ENCODE measurements around the gene RNF224.

RNF224 gene

GRCh38 chr9:137192859-137193258 lies 34.4 kb upstream of the RNF224 start:
- ATAC-seq, result no peak

GRCh38 chr9:137193771-137194170 lies 33.5 kb upstream of the RNF224 start:
- no peak for ATAC-seq

DNA sequence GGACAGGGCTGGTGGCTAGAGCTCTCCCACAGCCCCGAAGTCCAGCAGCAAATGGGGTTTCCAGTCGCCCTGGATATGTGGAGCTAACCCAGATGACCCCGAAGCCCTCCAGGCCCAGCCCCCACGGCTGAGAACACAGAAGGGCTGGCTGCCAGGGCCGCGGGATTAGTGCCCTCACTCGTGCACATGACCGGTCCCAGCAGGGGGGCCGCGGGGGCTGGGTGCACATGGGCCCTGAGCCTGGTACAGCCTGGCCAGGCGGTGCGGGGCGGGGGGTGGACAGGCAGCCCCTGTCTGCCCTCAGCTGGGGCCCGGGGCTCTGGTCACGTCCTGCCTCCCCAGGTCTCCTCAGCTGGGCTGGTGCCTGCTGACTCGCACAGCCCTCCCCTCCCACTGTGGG lies 32.9 kb upstream of the RNF224 start:
- no peak for ATAC-seq

DNA sequence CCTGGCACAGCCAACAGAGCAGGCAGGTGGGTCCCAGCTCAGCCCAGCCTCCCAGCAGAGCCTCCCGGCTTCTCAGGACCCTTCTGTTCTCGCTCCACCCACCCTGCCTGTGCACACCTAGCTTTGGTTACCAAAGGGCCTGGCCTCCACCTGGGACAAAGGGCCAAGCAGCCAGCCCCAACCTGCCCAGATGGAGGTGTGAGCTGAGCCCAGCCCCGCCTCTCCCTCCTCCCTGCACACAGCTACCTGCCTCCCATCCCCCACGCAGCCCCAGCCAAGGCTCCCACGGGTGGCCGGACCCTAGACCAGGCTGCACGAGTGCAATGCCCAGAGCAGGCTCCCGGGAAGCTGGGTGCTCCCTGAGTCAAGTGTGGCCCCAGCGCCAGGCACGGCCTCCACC lies 32.4 kb upstream of the RNF224 start:
- ATAC-seq, result no peak

DNA sequence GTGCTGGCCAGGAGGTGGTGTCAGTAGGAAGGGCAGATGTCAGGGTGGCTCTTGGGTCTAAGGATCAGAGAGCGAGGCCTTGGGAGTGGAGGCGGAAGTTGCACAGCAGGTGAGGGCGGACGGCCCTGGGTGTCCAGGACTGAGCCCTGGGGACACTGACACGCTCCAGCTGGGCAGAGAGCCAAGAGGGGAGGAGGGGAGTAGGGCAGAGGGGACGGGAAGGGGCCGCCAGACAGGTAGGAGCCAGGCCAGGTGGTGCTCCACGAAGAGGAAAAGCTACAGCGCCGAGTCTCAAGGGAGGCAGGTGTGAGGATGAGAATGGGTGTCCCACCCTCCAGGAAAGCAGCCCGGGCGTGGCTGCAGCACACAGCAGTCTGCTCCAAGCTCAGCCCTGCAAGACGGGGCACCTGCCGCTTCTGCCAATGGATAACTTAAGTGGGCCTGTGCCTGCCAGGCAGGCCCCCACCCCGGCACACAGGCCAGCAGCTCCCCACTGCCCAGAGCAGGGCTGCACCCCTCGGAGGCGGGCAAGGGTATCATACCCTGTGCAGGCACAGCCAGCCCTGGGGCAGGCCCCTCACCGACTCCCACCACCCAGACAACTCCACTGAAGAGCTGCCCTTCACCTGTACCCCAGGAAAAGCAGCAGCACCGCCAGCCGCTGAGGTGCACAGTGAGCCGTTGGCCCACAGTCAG lies 31.6 kb upstream of the RNF224 start:
- ATAC-seq, result no peak

- no peak for ATAC-seq
Measured at GRCh38 chr9:137198051-137198901, 29.0 kb upstream of the RNF224 start.

DNA sequence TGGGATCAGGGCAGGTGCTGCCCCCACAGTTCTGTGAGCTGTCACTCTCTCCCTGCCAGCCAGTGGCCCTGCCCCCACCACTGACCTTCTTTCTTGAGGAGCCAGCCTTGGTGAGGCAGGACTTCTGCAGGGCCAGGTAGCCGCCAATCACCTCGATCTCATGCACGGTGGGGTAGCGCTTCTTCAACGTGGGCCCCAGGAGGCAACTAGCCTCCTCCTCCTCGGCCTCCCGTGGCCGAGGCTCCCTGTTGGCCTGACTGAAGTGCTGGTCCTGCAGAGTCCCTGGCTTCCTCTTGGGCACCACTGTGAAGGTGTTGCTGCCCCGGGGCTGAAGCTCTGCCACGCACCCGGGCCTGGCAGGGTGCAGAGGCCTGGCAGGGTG lies 28.4 kb upstream of the RNF224 start:
- no peak for ATAC-seq

- no peak for ATAC-seq
Measured at GRCh38 chr9:137199411-137200121, 27.7 kb upstream of the RNF224 start.

DNA sequence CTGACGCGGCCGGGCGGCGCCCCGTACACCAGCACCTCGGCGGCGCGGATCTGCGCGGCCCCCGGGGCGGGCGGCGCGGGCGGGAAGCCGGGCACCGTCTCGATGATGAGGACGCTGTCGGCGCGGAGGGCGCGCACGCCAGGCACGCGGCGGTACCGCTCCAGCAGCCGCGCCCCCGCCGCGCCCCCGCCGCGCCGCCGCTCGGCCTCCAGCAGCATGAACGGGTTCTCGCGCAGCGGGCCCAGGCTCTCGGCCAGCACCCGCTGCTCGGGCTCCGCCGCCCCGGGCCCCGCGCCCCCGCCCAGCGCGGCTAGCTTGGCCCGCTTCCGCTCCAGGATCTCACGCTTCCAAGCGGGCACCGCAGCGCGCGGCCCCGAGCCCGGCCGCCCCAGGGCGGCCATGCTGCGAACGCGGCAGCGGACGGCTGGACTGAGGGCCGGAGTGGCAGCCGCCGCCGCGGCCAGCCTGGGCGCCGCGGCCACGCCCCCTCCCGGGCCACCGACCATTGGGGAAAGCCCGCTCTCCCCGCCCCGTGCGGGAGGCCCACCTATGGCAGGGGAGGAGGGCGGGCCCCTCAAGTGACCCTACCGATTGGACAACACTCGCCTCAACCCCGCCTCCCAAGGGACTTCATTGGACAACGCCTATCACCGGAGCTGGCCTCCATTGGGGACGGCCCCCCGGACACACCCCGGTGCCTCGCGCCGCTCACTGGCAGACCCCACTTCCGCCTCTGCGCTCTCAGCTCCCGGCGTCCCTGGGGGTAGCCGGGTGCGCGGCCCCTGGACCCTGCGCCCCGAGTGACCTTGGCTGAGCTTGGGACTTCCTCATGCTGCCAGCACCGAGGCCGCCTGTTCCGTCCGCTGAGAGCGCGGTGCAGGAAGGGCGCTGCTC lies 26.7 kb upstream of the RNF224 start, which contains the start of gene TPRN:
Gene TPRN, minus strand, starts transcription at position 431 of the 894 bp plus-strand sequence. Its CDS starts 30 bp downstream, at position 401.
- ATAC-seq, result peak; percentile 96 to 98

DNA sequence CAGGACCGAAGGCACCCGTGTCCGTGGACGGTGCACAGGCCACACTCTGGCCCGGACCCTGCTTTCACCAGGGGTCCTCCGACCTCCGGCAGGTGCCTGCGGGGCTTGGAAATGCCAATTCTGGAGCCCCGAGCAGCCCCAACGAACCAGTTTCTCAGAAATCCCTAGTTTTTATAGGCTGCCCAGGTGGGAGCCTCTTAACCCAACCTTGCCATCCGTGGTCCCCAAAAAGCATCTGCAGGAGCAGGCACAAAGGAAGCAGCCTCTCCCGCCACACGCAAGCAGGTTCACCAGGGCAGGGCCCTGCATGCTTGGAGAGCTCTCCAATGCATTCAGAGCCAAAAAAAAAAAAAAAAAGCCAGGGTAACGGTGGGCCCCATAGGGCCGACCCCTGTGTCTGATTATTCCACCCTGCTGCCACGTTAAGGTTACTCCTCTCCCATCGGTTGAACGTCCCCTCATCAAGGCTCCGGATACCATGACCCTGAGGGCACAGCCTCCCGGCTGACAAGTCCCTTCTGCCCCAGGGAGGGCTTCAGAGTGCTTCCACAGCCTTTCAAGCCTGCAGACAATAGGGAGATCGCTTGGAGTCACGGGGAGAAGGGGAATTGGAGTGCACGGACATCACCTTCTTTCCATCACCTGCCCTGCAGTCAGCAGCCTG lies 26.0 kb upstream of the RNF224 start:
- no peak for ATAC-seq

DNA sequence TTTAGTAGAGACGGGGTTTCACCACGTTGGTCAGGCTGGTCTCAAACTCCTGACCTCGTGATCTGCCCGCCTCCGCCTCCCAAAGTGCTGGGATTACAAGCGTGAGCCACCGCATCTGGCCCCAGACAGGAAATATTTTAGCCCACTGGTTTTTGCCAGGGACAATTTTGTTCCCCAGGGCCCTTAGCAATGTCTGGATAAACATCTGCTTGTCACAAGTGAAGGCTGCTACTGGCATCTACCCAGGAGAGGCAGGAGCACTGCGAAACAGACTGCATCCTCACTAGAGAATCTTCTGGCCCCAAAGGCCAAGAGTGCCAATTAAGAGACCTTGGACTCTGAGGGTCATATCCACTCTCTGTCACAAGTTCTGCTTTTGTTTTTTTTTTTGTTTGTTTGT lies 24.3 kb upstream of the RNF224 start:
- ATAC-seq, result no peak

DNA sequence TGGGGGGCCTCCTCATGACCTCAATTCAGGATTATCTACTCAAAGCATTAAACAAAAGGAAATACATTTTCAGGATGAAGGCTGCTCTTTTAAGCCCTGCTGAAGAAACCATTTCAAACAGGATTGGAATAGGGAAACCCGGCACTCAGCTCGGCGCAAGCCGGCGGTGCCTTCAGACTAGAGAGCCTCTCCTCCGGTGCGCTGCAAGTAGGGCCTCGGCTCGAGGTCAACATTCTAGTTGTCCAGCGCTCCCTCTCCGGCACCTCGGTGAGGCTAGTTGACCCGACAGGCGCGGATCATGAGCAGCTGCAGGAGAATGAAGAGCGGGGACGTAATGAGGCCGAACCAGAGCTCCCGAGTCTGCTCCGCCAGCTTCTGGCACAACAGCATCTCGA lies 22.6 kb upstream of the RNF224 start:
- no peak for ATAC-seq

GRCh38 chr9:137205126-137206069 lies 21.9 kb upstream of the RNF224 start, which contains the start of the genes NDOR1 and TMEM203:
TSS of gene NDOR1 (plus strand) at chr9:137205700. CDS start at chr9:137205778, 78 bp downstream.
TSS of gene TMEM203 (minus strand) at chr9:137205648. CDS start at chr9:137205414, 234 bp downstream.
- peak; percentile 45 to 61 for ATAC-seq

DNA sequence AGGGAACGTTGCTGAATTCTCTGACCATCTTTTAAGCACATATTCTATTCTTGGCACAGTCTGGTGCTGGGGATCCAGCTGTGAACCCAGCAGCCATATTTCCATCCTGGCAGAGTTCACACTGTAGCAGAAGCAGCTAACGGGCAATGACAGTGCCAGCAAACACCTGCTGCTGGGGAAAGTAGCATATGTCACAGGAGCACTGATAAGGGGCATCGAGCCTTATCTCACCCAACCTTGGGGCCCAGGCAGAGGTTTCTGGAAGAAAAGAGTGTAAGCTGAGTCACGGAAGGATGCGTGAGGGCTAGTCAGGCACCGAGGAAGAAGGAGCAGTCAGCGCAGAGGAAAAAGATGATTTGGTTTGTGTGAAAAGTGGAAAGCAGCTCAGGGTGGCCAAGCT lies 20.7 kb upstream of the RNF224 start:
- ATAC-seq, result no peak

DNA sequence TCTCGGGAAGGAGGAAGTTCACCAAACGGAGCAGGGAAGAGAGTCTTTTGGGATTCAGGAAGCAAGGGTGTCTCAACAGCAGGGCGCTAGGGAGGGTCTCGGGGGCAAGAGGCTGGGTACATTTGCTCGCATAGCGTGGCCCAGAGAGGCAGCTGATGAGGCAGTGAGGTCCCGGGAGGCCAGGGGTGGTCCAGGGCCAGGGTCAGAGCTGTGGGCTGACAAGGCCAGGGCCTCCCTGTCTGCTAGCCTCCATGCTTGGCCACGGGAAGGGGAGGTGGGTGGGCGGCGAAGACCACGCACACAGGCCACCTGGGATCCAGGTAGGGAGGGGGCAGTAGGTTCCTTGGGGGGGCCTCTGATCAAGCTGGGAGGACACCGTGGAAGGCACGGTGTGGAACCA lies 15.8 kb upstream of the RNF224 start:
- ATAC-seq, result no peak

DNA sequence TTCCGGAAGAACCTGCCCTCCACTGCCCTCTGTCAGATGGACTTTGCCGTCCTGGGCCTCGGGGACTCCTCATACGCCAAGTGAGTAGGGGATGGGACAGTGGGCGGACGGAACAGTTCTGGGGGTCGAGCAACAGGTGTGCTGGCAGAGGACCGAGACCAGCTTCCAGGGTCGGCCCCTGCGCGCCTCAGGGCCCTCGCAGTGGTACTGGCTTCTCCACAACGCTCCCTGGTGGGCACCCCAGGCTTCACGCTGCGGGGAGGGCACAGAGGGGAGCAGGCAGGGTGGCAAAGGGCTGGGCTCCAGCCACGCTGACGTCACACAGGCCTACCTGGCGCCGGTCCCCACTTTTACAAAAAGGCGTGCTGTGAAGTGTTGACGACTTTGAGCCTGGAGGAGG lies 14.8 kb upstream of the RNF224 start:
- ATAC-seq, result no peak

DNA sequence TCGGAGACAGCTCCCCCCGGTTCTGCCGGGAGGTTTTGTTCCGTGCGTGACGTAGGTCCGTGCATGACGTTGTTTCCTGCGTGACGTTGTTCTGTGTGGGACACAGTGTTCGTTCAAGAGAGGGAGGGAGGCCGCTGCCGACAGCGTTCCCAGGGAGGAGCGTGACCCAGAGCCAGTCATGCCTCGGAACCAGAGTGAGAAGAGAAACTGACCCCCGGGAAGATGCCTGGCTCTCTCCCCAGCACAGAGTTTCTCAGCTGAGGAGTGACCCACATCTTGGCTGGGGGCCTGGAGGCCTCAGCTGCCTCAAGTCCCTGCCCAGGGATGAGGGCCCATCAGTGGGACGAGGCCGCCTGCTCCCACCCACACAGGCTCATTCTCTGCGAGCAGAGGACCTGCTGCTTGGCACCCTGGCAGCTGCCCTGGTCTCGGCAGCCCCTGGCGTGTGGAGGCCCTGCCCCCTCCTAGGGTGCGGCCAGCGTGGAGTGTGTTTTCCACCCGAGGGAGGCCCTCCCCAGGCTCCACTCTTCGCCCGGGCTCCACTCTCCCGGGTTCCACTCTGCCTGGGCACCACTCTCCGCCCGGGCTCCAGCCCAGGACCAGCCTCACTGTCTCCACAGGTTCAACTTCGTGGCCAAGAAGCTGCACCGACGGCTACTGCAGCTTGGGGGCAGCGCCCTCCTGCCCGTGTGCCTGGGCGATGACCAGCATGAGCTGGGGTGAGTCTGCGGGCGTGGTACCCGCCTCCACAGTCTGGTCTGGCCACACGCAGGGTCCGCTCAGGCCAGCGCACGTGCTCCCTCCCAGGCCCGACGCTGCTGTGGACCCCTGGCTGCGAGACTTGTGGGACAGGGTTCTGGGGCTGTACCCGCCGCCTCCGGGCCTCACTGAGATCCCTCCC lies 13.9 kb upstream of the RNF224 start:
- no peak for ATAC-seq

DNA sequence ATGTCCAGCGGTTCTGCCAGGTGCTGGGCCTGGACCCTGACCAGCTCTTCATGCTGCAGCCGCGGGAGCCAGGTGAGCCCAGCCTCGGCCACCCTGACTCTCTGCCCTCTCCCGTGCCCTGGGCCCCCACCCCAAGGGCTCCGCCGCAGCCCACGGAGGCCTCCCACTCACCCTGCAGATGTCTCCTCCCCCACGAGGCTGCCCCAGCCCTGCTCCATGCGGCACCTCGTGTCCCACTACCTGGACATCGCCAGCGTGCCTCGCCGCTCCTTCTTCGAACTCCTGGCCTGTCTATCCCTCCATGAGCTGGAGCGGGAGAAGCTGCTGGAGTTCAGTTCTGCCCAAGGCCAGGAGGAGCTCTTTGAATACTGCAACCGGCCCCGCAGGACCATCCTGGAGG lies 12.7 kb upstream of the RNF224 start:
- no peak for ATAC-seq

Measured in activated CD4-positive, CD25-positive, alpha-beta regulatory T cell treated with anti-CD3 and anti-CD28 coated beads, Interleukin-2, amount 50 U/mL, for 24 hours (primary cell).